ENCODE data around the gene ACTN4. TPM values are rescaled to one million over a fixed set of nuclear protein-coding genes. Genes with fewer than 3 reads are reported as not detected.

ACTN4 gene
- total RNA-seq, 2 experiments from 2014 or later: 86.8 to 178 TPM

- DNase-seq (ENCODE audit: low spot score): no peak
- Histone ChIP-seq H3K4me3 (ENCODE audit: low read depth, low read length, poor library complexity, severe bottlenecking) (no peak overlapping the region), H3K9me3 (ENCODE audit: low read length) (no peaks in the 10 kb centered on the region), H3K9me2 (ENCODE audit: insufficient read depth, low read length) (no peaks in the 10 kb centered on the region), H3K4me2 (ENCODE audit: low read length) (no peak overlapping the region), H3K79me2 (ENCODE audit: insufficient read depth, low read depth, low read length) (peaks cover 47% of the 10 kb centered on the region; the same call in 1 of the 2 replicates), H4K20me1 (ENCODE audit: insufficient read depth, low read length) (peaks cover 6% of the 10 kb centered on the region; the same call in 1 of the 2 replicates), H3K36me3 (ENCODE audit: insufficient read depth, low read length) (peaks cover 7% of the 10 kb centered on the region; the same call in 1 of the 2 replicates), H3K27ac (ENCODE audit: low read depth, low read length, poor library complexity, severe bottlenecking) (no peak overlapping the region), H3K4me1 (ENCODE audit: insufficient read depth, low read length, poor library complexity, severe bottlenecking) (peaks cover 46% of the 10 kb centered on the region), H2AFZ (ENCODE audit: low read length) (no peak overlapping the region)
- intact Hi-C loops (cut with micrococcal nuclease; ENCODE audit: unreplicated experiment): no loop called here
- TF ChIP-seq CTCF (conservative IDR thresholded peaks at IDR 0.05; ENCODE audit: low read length) (no peak), EZH2phosphoT487 (IDR thresholded peaks at IDR 0.05; ENCODE audit: borderline replicate concordance, low read depth, low read length) (no peak)
- CTCF ChIA-PET (ENCODE audit: unreplicated experiment): interaction anchor here (0.6 kb wide), 1 partner anchor 48 kb away, joined by 3 read pairs; no protein-coding TSS in a partner anchor
- no TSS peak for BruUV-seq (replicated peaks)
- POLR2A ChIA-PET: interaction anchor here (0.6 kb wide), 1 partner anchor 17 kb away, joined by 3 read pairs; the partner anchor contains the start of gene ACTN4
Observed at GRCh38 chr19:38665219-38665931, 17.9 kb downstream of the ACTN4 start.

- CTCF ChIA-PET (ENCODE audit: unreplicated experiment): no interaction called here
- Histone ChIP-seq H4K20me1 (ENCODE audit: insufficient read depth, low read length) (peaks cover 6% of the 10 kb centered on the region; the same call in 1 of the 2 replicates), H3K36me3 (ENCODE audit: insufficient read depth, low read length) (peaks cover 7% of the 10 kb centered on the region; the same call in 1 of the 2 replicates), H3K9me3 (ENCODE audit: low read length) (no peaks in the 10 kb centered on the region), H3K4me1 (ENCODE audit: insufficient read depth, low read length, poor library complexity, severe bottlenecking) (peaks cover 46% of the 10 kb centered on the region), H3K79me2 (ENCODE audit: insufficient read depth, low read depth, low read length) (peaks cover 45% of the 10 kb centered on the region; the same call in 1 of the 2 replicates), H3K9me2 (ENCODE audit: insufficient read depth, low read length) (no peaks in the 10 kb centered on the region), H3K4me3 (ENCODE audit: low read depth, low read length, poor library complexity, severe bottlenecking) (no peak overlapping the region), H2AFZ (ENCODE audit: low read length) (no peak overlapping the region), H3K27ac (ENCODE audit: low read depth, low read length, poor library complexity, severe bottlenecking) (no peak overlapping the region), H3K4me2 (ENCODE audit: low read length) (peak overlapping the region; percentile 66; the same call in 1 of the 2 replicates)
- POLR2A ChIA-PET: no interaction called here
- intact Hi-C loops (cut with micrococcal nuclease; ENCODE audit: unreplicated experiment): no loop called here
- TF ChIP-seq CTCF (conservative IDR thresholded peaks at IDR 0.05; ENCODE audit: low read length) (no peak), EZH2phosphoT487 (IDR thresholded peaks at IDR 0.05; ENCODE audit: borderline replicate concordance, low read depth, low read length) (no peak)
- BruUV-seq (replicated peaks): no TSS peak
- DNase-seq (ENCODE audit: low spot score): no peak
Observed at GRCh38 chr19:38665950-38666662, 18.7 kb downstream of the ACTN4 start.
